Measurements from ENCODE around the gene EIF4E1B. TPM values are rescaled to one million over a fixed set of nuclear protein-coding genes. Genes with fewer than 3 reads are reported as not detected.

EIF4E1B gene
- total RNA-seq, 4 donors from 2014 or later, result not detected

- H3K27me3 ChIP-seq, result peaks cover 15 to 21% (median 18%) of the 10 kb centered on the region in 3 donors
- peak; percentile 16 to 20 for ATAC-seq
- intact Hi-C loops (cut with DNase I; ENCODE audit: low total_unique reads), result loop anchor here (5.0 kb wide), 1 partner anchor 88 kb away; no protein-coding TSS in a partner anchor
These were observed 30.0 kb downstream of the EIF4E1B start for GRCh38 chr5:176660530-176660859.

DNA sequence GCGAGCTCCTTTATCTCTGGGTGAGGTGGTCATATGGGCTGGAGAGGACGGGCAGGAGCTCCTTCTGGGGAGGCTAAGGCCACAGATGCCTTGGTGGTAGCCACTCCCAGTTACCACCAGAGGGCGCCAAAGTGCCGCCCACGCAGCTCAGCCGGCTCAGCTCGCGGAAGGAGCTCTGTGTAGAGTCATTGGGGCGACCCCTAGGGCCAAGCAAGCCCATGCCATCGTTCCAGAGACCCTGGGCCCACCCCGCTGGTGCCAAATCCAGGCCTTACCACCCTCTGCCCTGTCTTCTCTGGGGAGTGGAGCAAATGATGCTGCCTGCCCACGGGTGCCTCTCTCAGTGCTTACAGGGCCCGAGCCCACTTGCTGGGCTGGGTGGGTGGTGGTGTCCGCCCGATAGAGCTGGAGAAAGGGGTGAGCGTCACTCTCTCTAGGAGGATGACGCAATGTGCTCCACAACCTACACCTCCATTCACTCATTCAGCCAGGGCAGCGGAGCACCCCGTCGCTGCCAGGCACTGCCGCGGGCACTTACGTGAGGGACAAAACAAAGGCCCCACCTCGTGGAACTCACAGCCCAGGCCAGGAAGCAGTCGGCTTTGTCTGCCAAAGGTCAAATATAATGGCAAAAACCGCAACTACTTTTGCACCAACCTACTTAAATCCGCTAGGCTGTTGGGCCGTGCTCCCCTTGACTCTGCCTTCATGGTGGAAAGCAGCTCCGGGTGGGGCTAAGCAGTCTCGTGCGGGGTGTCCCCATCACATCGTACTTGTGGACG is 30.6 kb downstream of the EIF4E1B start:
- Histone ChIP-seq H3K27ac (no peak overlapping the region), H3K4me3 (no peak overlapping the region), H3K27me3 (peaks cover 15 to 21% (median 18%) of the 10 kb centered on the region in 3 donors), H3K4me1 (peaks cover 0 to 4% of the 10 kb centered on the region in 2 donors), H3K9me3 (no peaks in the 10 kb centered on the region), H3K36me3 (no peaks in the 10 kb centered on the region)
- TF ChIP-seq POLR2A (IDR thresholded peaks at IDR 0.05), result no peak
- peak; percentile 79 to 98 (median 91) for TF ChIP-seq CTCF (IDR thresholded peaks at IDR 0.05 in 4 of 5, conservative IDR thresholded peaks at IDR 0.05 in 1 of 5)
- in situ Hi-C loops (cut with MboI; ENCODE audit: low sequenced_read_pairs in 4 of 4) (loop anchor here in 2 of 4 donors (25.0 kb wide), 2 partner anchors 301 to 451 kb away; no protein-coding TSS in a partner anchor), intact Hi-C loops (cut with DNase I; ENCODE audit: low total_unique reads) (loop anchor here (5.0 kb wide), 1 partner anchor 89 kb away; no protein-coding TSS in a partner anchor)
- peak in 1 of 2 donors; percentile 40 for DNase-seq
- ATAC-seq, result peak; percentile 59 to 82

More at GRCh38 chr5:176660530-176660859, 30.0 kb downstream of the EIF4E1B start:
- Histone ChIP-seq H3K4me3 (no peak overlapping the region), H3K9me3 (no peaks in the 10 kb centered on the region), H3K36me3 (no peaks in the 10 kb centered on the region), H3K27ac (no peak overlapping the region), H3K4me1 (peaks cover 0 to 4% of the 10 kb centered on the region in 2 donors)
- in situ Hi-C loops (cut with MboI; ENCODE audit: low sequenced_read_pairs in 4 of 4), result loop anchor here in 2 of 4 donors (25.0 kb wide), 2 partner anchors 302 to 452 kb away; no protein-coding TSS in a partner anchor
- TF ChIP-seq POLR2A (IDR thresholded peaks at IDR 0.05), result no peak
- TF ChIP-seq CTCF (IDR thresholded peaks at IDR 0.05 in 4 of 5, conservative IDR thresholded peaks at IDR 0.05 in 1 of 5), result no peak
- DNase-seq, result no peak

DNA sequence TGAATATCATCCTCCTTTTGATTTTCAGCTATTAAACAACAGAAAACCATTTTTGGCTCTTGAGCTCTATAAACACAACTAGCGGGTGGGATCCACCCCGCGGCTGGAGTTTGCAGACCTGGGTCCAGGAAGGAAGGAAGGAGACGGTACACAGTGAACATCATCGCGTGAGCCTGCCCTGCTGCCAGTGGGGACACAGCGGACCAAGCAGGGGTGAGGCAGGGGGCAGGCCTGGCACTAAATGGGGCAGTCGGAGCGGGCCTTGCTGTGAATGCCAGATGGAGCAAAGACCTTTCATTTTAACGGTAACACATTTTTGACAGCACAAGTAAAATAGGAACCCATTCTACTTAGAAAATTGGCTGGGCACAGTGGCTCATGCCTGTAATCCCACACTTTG is 31.2 kb downstream of the EIF4E1B start:
- no peak overlapping the region for H3K27ac ChIP-seq
- no peaks in the 10 kb centered on the region for H3K36me3 ChIP-seq
- H3K4me1 ChIP-seq, result peaks cover 0 to 4% of the 10 kb centered on the region in 2 donors
- intact Hi-C loops (cut with DNase I; ENCODE audit: low total_unique reads), result loop anchor here (5.0 kb wide), 1 partner anchor 89 kb away; no protein-coding TSS in a partner anchor
- no peaks in the 10 kb centered on the region for H3K9me3 ChIP-seq
- H3K4me3 ChIP-seq, result no peak overlapping the region
- no peak for ATAC-seq
- in situ Hi-C loops (cut with MboI; ENCODE audit: low sequenced_read_pairs in 4 of 4), result loop anchor here in 2 of 4 donors (25.0 kb wide), 2 partner anchors 301 to 451 kb away; no protein-coding TSS in a partner anchor
- TF ChIP-seq CTCF (IDR thresholded peaks at IDR 0.05 in 4 of 5, conservative IDR thresholded peaks at IDR 0.05 in 1 of 5) (no peak), POLR2A (IDR thresholded peaks at IDR 0.05) (no peak)
- H3K27me3 ChIP-seq, result peaks cover 15 to 21% (median 18%) of the 10 kb centered on the region in 3 donors
- DNase-seq, result no peak

- H3K4me3 ChIP-seq, result no peak overlapping the region
- H3K27me3 ChIP-seq, result peaks cover 15 to 21% (median 18%) of the 10 kb centered on the region in 3 donors
- in situ Hi-C loops (cut with MboI; ENCODE audit: low sequenced_read_pairs in 4 of 4) (loop anchor here in 2 of 4 donors (25.0 kb wide), 2 partner anchors 300 to 450 kb away; no protein-coding TSS in a partner anchor), intact Hi-C loops (cut with DNase I; ENCODE audit: low total_unique reads) (loop anchor here (5.0 kb wide), 1 partner anchor 90 kb away; no protein-coding TSS in a partner anchor)
- H3K4me1 ChIP-seq, result peaks cover 0 to 4% of the 10 kb centered on the region in 2 donors
- no peak for ATAC-seq
- no peaks in the 10 kb centered on the region for H3K9me3 ChIP-seq
- no peak for DNase-seq
- TF ChIP-seq CTCF (IDR thresholded peaks at IDR 0.05 in 4 of 5, conservative IDR thresholded peaks at IDR 0.05 in 1 of 5) (no peak), POLR2A (IDR thresholded peaks at IDR 0.05) (no peak)
- no peak overlapping the region for H3K27ac ChIP-seq
- no peaks in the 10 kb centered on the region for H3K36me3 ChIP-seq
These were observed 32.2 kb downstream of the EIF4E1B start for GRCh38 chr5:176662371-176663333.
